ENCODE data around the gene CCDC152.

GRCh38 chr5:42753099-42753498, 3.5 kb upstream of the CCDC152 start:
- TF ChIP-seq CTCF (IDR thresholded peaks at IDR 0.05; ENCODE audit: insufficient read depth, low read depth, low read length), result no peak
- no peak for TF ChIP-seq EZH2 (IDR thresholded peaks at IDR 0.05; ENCODE audit: insufficient read depth, low read length)

Data from astrocyte (in vitro differentiated cells and primary cell).